ENCODE data around the gene CDKN2D.
A peak's percentile ranks its signal among the peaks of the same experiment; 100 is the strongest.

Gene CDKN2D

DNA sequence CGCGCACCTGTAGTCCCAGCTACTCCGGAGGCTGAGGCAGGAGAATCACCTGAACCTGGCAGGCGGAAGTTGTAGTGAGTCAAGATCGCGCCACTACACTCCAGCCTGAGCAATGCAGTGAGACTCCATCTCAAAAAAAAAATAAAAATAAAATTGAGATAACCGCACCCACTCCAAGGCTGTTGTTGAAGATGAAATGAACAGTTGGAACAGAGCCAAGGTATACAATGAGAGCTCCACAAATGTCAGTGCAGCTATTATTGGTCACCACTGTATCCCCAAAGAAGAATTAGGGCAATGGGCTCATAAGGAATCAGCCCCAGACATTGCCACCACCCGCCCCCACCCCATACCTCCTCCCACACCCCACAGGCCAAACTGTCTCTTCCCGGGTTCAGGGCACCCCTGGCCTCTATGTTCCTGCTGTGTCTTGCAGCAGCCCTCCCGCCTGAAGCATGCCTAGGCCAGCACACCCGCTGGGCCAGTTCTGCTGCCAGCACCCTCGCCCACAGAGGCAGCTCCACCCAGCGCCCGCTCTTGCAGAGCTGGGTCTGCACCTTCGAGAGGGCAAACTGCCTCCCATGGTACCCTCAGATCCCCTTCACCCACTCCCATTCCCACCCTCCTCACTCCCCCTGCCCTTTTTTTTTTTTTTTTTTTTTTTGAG is 48.0 kb downstream of the CDKN2D start:
- DNase-seq (ENCODE audit: low spot score), result no peak

- DNase-seq (ENCODE audit: low spot score), result no peak
Observed at GRCh38 chr19:10519421-10519820, 49.4 kb downstream of the CDKN2D start.

DNA sequence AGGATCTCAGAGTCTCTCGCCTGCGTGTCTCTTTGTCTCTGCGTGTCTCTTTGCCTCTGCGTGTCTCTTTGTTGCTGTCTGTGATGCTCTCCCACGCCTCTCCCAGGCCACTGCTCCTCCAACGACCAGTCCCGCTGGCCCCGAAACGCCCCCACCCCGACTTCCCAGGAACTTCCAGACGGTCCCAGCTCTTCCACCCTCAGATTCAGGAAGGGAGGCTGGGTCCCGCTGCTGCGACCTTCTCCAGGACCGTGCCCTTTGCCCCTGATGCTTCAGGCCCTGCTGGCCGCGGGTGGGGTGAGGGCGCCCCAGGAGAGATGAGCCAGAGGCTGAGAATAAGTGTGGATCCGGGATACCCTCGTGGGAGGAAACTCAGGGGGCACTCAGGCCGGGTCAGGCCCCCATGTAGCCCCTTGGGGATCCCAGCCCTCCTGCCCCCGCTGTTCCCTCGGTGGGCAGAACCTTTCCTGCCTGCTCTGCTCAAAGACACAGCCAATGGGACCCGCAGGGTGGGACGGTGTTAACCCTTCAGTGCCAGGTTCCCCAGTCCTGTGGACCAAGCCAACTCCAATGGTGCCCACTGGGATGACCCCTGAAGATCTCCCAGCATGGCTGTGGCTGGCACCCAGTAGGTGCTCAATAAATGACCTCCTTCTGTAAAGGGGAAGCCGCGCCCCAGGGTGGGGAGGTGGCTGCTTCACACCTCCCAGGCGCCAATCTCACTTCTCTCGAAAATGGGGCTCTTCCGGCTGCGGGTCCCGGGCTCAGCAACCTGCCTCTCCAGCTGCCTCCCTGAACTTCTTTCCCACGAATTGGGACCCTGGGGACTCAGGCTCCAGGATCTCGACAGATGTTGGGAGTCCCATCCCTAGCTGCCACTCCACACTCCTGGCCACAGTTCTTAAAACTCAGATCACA is 50.1 kb downstream of the CDKN2D start:
- DNase-seq (ENCODE audit: low spot score), result no peak

DNA sequence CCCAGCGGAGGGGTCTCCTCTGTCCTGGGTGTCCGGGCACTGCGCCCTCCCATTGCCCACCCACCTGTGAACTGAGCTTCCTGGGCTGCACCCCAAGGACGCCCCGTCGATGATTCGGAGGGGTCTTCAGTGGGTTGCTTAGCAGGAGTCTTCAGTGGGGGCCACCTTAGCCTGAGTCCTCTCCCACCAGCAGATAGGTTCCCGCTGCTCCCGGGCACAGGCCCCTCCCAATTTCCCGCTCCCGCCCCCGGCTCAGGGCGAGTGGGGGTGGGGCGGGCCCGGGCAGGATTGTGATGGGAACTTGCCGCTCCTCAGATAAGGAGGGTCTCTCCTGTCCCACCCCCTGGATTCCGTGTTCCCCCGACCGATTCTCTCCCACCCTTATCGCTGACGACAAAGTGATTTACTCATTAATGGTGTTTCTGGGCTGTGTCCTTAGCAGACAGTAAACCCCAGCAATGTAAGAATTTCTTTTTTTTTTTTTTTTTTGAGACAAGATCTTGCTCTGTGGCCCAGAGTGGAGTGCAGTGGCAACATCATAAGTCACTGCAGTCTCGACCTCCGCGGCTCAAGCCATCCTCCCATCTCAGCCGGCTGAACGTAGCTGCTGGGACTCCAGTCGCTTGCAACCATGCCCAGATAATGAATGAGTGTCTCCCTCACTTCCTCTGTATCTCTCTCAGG is 50.9 kb downstream of the CDKN2D start:
- DNase-seq (ENCODE audit: low spot score), result peak; percentile 70

DNA sequence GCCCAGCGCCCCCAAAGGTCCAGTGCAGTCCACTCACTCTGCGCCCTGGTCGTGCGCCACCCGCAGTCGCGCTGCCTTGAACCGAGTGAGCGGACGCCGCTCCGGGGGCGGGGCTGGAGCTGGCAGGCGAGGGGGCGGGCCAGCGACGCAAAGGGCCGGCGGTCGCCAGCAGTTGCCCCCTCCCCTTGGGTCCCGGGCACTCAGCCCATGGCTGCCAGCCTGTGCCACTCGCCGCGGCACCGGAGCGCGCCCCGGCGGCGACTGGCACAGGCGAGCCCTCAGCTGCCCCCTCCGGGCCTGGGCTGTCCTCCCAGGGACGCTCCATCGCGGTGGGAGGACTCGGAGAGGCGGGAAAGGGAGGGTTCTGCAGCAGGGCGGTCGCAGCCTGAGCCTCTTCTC is 51.4 kb downstream of the CDKN2D start, which contains the start of gene S1PR5:
Gene S1PR5, minus strand, starts transcription at position 87 of the 399 bp plus-strand sequence. CDS start 2,436 bp downstream, outside the sequence.
- peak; percentile 93 for DNase-seq (ENCODE audit: low spot score)

GRCh38 chr19:10516671-10517286 is 52.0 kb downstream of the CDKN2D start:
- DNase-seq (ENCODE audit: low spot score), result no peak
